PFSK-1 (cell line): ENCODE data around the gene AATK.

ENCODE experiments used
- FOXP2 ChIP-seq: optimal IDR thresholded peaks from 2 replicates; pipeline ENCODE3; 2011; ENCODE audit warnings: borderline replicate concordance, control low read depth, inconsistent platforms; ENCODE audit not compliant: insufficient read depth; ENCODE audit errors: extremely low read length, extremely low read depth
- REST ChIP-seq, 2 experiments: IDR thresholded peaks; 2 replicates each; pipeline versions ENCODE4 v1.6.1 to v1.8.0; 2011 to 2012; ENCODE audit warnings: low read depth in 2 of 2, low read length in 2 of 2, control low read depth in 1 of 2, inconsistent platforms in 1 of 2, mild to moderate bottlenecking in 1 of 2, moderate library complexity in 1 of 2; ENCODE audit not compliant: insufficient read depth in 1 of 2
- TAF1 ChIP-seq: IDR thresholded peaks from 2 replicates; pipeline ENCODE4 v1.6.1; 2012; ENCODE audit warnings: low read length, control low read depth, borderline replicate concordance; ENCODE audit not compliant: insufficient read depth

GRCh38 chr17:81152288-81152828 is 13.7 kb downstream of the AATK start:
- no peak for TF ChIP-seq FOXP2
- no peak for TF ChIP-seq REST (IDR thresholded peaks at IDR 0.05; ENCODE audit: insufficient read depth in 1 of 2, low read depth in 2 of 2, low read length in 2 of 2)
- TF ChIP-seq TAF1: no peak
